22Rv1 (cell line): ENCODE data around the gene ASB17.

ENCODE experiments used
- CTCF ChIP-seq: fragments of 450-650 bp; IDR thresholded peaks from 2 replicates; pipeline ENCODE4 v1.5.1; 2017; ENCODE audit warnings: mild to moderate bottlenecking
- ZFX ChIP-seq: fragments of 450-650 bp; IDR thresholded peaks from 2 replicates; pipeline ENCODE4 v1.6.1; 2017; ENCODE audit warnings: antibody characterized with exemption, borderline replicate concordance

GRCh38 chr1:75901371-75901770 is 30.8 kb downstream of the ASB17 start:
- no peak for TF ChIP-seq CTCF
- TF ChIP-seq ZFX, result no peak
